ENCODE data around the gene NR4A1. TPM values are rescaled to one million over a fixed set of nuclear protein-coding genes. Genes with fewer than 3 reads are reported as not detected.

The NR4A1 gene
- total RNA-seq, 2 donors from 2014 or later: 113 to 136 TPM

GRCh38 chr12:52010692-52011601 is 40.3 kb upstream of the NR4A1 start:
- peaks cover 20% of the 10 kb centered on the region for H3K4me1 Mint-ChIP-seq (ENCODE audit: low read depth)
- no peak overlapping the region for H3K4me3 Mint-ChIP-seq
- no peak for DNase-seq
- peaks cover 0 to 2% of the 10 kb centered on the region in 2 donors for H3K36me3 Mint-ChIP-seq (ENCODE audit: insufficient read depth in 2 of 2)
- H3K9me3 Mint-ChIP-seq: no peaks in the 10 kb centered on the region
- no peak overlapping the region for H3K27ac Mint-ChIP-seq
- no peak for ATAC-seq (replicated peaks in 1 of 2)
- peaks cover 6% of the 10 kb centered on the region for H3K27me3 Mint-ChIP-seq (ENCODE audit: low read depth)

GRCh38 chr12:52011602-52012214 is 39.5 kb upstream of the NR4A1 start:
- H3K27me3 Mint-ChIP-seq (ENCODE audit: low read depth): no peaks in the 10 kb centered on the region
- no peak overlapping the region for H3K4me3 Mint-ChIP-seq
- DNase-seq: no peak
- H3K27ac Mint-ChIP-seq: no peak overlapping the region
- H3K9me3 Mint-ChIP-seq: no peaks in the 10 kb centered on the region
- peaks cover 0 to 2% of the 10 kb centered on the region in 2 donors for H3K36me3 Mint-ChIP-seq (ENCODE audit: insufficient read depth in 2 of 2)
- ATAC-seq (replicated peaks in 1 of 2): no peak
- H3K4me1 Mint-ChIP-seq (ENCODE audit: low read depth): peaks cover 13% of the 10 kb centered on the region

GRCh38 chr12:52013626-52014310 is 37.5 kb upstream of the NR4A1 start:
- DNase-seq (no peak), ATAC-seq (replicated peaks in 1 of 2) (no peak)
- H3K9me3 Mint-ChIP-seq: no peaks in the 10 kb centered on the region
- H3K27me3 Mint-ChIP-seq (ENCODE audit: low read depth): no peaks in the 10 kb centered on the region
- H3K4me1 Mint-ChIP-seq (ENCODE audit: low read depth): no peaks in the 10 kb centered on the region
- H3K27ac Mint-ChIP-seq: no peak overlapping the region
- H3K36me3 Mint-ChIP-seq (ENCODE audit: insufficient read depth in 2 of 2): peaks cover 0 to 2% of the 10 kb centered on the region in 2 donors
- H3K4me3 Mint-ChIP-seq: no peak overlapping the region

- no peak overlapping the region for H3K27ac Mint-ChIP-seq
- ATAC-seq (replicated peaks in 1 of 2) (no peak), DNase-seq (no peak)
- no peaks in the 10 kb centered on the region for H3K27me3 Mint-ChIP-seq (ENCODE audit: low read depth)
- H3K4me1 Mint-ChIP-seq (ENCODE audit: low read depth): no peaks in the 10 kb centered on the region
- H3K9me3 Mint-ChIP-seq: no peaks in the 10 kb centered on the region
- no peak overlapping the region for H3K4me3 Mint-ChIP-seq
- peaks cover 0 to 2% of the 10 kb centered on the region in 2 donors for H3K36me3 Mint-ChIP-seq (ENCODE audit: insufficient read depth in 2 of 2)
Measured at GRCh38 chr12:52014567-52015530, 36.4 kb upstream of the NR4A1 start.

- DNase-seq (no peak), ATAC-seq (replicated peaks in 1 of 2) (no peak)
- no peaks in the 10 kb centered on the region for H3K27me3 Mint-ChIP-seq (ENCODE audit: low read depth)
- H3K4me3 Mint-ChIP-seq: no peak overlapping the region
- peaks cover 0 to 2% of the 10 kb centered on the region in 2 donors for H3K36me3 Mint-ChIP-seq (ENCODE audit: insufficient read depth in 2 of 2)
- H3K27ac Mint-ChIP-seq: no peak overlapping the region
- H3K4me1 Mint-ChIP-seq (ENCODE audit: low read depth): peaks cover 7% of the 10 kb centered on the region
- H3K9me3 Mint-ChIP-seq: no peaks in the 10 kb centered on the region
Measured at GRCh38 chr12:52015532-52016041, 35.7 kb upstream of the NR4A1 start.

GRCh38 chr12:52018433-52019112 is 32.7 kb upstream of the NR4A1 start:
- no peak overlapping the region for H3K27ac Mint-ChIP-seq
- DNase-seq (no peak), ATAC-seq (replicated peaks in 1 of 2) (no peak)
- peaks cover 20% of the 10 kb centered on the region for H3K4me1 Mint-ChIP-seq (ENCODE audit: low read depth)
- no peaks in the 10 kb centered on the region for H3K27me3 Mint-ChIP-seq (ENCODE audit: low read depth)
- H3K4me3 Mint-ChIP-seq: no peak overlapping the region
- no peaks in the 10 kb centered on the region for H3K9me3 Mint-ChIP-seq
- no peaks in the 10 kb centered on the region for H3K36me3 Mint-ChIP-seq (ENCODE audit: insufficient read depth in 2 of 2)

GRCh38 chr12:52019113-52019770 is 32.0 kb upstream of the NR4A1 start:
- Mint-ChIP-seq H3K36me3 (ENCODE audit: insufficient read depth in 2 of 2) (no peaks in the 10 kb centered on the region), H3K27ac (no peak overlapping the region), H3K4me3 (no peak overlapping the region), H3K4me1 (ENCODE audit: low read depth) (peaks cover 27% of the 10 kb centered on the region), H3K9me3 (no peaks in the 10 kb centered on the region), H3K27me3 (ENCODE audit: low read depth) (no peaks in the 10 kb centered on the region)
- DNase-seq (no peak), ATAC-seq (replicated peaks in 1 of 2) (no peak)

- Mint-ChIP-seq H3K36me3 (ENCODE audit: insufficient read depth in 2 of 2) (no peaks in the 10 kb centered on the region), H3K4me3 (peak overlapping the region; percentile 41 to 47), H3K27me3 (ENCODE audit: low read depth) (no peaks in the 10 kb centered on the region), H3K27ac (no peak overlapping the region), H3K9me3 (no peaks in the 10 kb centered on the region), H3K4me1 (ENCODE audit: low read depth) (peaks cover 42% of the 10 kb centered on the region)
- ATAC-seq (replicated peaks in 1 of 2) (peak; percentile 31 to 34), DNase-seq (peak; percentile 74)
Measured at GRCh38 chr12:52020539-52021336, 30.5 kb upstream of the NR4A1 start.

GRCh38 chr12:52022841-52023181 is 28.4 kb upstream of the NR4A1 start:
- ATAC-seq (replicated peaks in 1 of 2) (peak; percentile 3 to 13), DNase-seq (peak; percentile 37 to 44)
- Mint-ChIP-seq H3K4me1 (ENCODE audit: low read depth) (peaks cover 49% of the 10 kb centered on the region), H3K27ac (no peak overlapping the region), H3K27me3 (ENCODE audit: low read depth) (no peaks in the 10 kb centered on the region), H3K4me3 (peak overlapping the region; percentile 87 to 94), H3K9me3 (no peaks in the 10 kb centered on the region), H3K36me3 (ENCODE audit: insufficient read depth in 2 of 2) (no peaks in the 10 kb centered on the region)

- no peaks in the 10 kb centered on the region for H3K9me3 Mint-ChIP-seq
- H3K4me3 Mint-ChIP-seq: peak overlapping the region; percentile 87 to 94
- H3K4me1 Mint-ChIP-seq (ENCODE audit: low read depth): peaks cover 49% of the 10 kb centered on the region
- H3K27ac Mint-ChIP-seq: peak overlapping the region; percentile 94
- ATAC-seq (replicated peaks in 1 of 2) (peak; percentile 68 to 69), DNase-seq (peak; percentile 94 to 96)
- no peaks in the 10 kb centered on the region for H3K36me3 Mint-ChIP-seq (ENCODE audit: insufficient read depth in 2 of 2)
- H3K27me3 Mint-ChIP-seq (ENCODE audit: low read depth): no peaks in the 10 kb centered on the region
Measured at GRCh38 chr12:52023182-52023975, 27.9 kb upstream of the NR4A1 start.

Measured in activated T-cell treated with anti-CD3 and anti-CD28 coated beads, Interleukin-2, amount 50 U/mL, for 72 hours (primary cell).